KMS-11 (cell line): ENCODE results near the gene CSMD2.

Experiments
- H2AFZ ChIP-seq: fragments of 200-600 bp; sonication (generic); 2 replicates; pipeline ENCODE4 v1.6.1; 2016; ENCODE audit warnings: antibody characterized with exemption, mixed run types, low read depth
- H3K27ac ChIP-seq: fragments of 200-600 bp; sonication (generic); 2 replicates; pipeline ENCODE4 v1.6.1; 2016; ENCODE audit warnings: mild to moderate bottlenecking, mixed run types
- H3K27me3 ChIP-seq: fragments of 200-600 bp; sonication (generic); 2 replicates; pipeline ENCODE4 v1.6.1; 2017; ENCODE audit warnings: mild to moderate bottlenecking, low read depth, mixed run types, moderate library complexity; ENCODE audit not compliant: insufficient read depth
- H3K36me3 ChIP-seq: fragments of 200-600 bp; sonication (generic); 2 replicates; pipeline ENCODE4 v1.6.1; 2017; ENCODE audit warnings: mild to moderate bottlenecking, mixed run types; ENCODE audit not compliant: insufficient read depth
- H3K4me1 ChIP-seq: fragments of 200-600 bp; sonication (generic); 2 replicates; pipeline ENCODE4 v1.6.1; 2016; ENCODE audit warnings: mild to moderate bottlenecking, low read depth, mixed run types; ENCODE audit not compliant: poor library complexity, severe bottlenecking
- H3K4me2 ChIP-seq: fragments of 200-600 bp; sonication (generic); 2 replicates; pipeline ENCODE4 v1.7.0; 2016; ENCODE audit warnings: mild to moderate bottlenecking, mixed run types
- H3K4me3 ChIP-seq: fragments of 200-600 bp; sonication (generic); IDR thresholded peaks from 2 replicates; pipeline ENCODE4 v1.6.1; 2017; ENCODE audit warnings: low read depth, low read length, mixed read lengths; ENCODE audit not compliant: insufficient read depth
- H3K79me2 ChIP-seq: fragments of 200-600 bp; sonication (generic); 2 replicates; pipeline ENCODE4 v1.6.1; 2016; ENCODE audit warnings: low read depth, mixed run types; ENCODE audit not compliant: insufficient read depth
- H3K9ac ChIP-seq: fragments of 200-600 bp; sonication (generic); 2 replicates; pipeline ENCODE4 v1.6.1; 2016; ENCODE audit warnings: mild to moderate bottlenecking, mixed run types
- H4K20me1 ChIP-seq: fragments of 200-600 bp; sonication (generic); 2 replicates; pipeline ENCODE4 v1.6.1; 2016; ENCODE audit warnings: mild to moderate bottlenecking, mixed run types; ENCODE audit not compliant: insufficient read depth
- CTCF ChIP-seq: fragments of 200-600 bp; sonication (generic); conservative IDR thresholded peaks from 2 replicates; pipeline ENCODE4 v1.6.1; 2017; ENCODE audit warnings: low read depth, mild to moderate bottlenecking, antibody characterized with exemption, low read length, moderate library complexity, mixed read lengths

Gene CSMD2

GRCh38 chr1:33477451-33477850 is 687.6 kb downstream of the CSMD2 start:
- no peaks in the 10 kb centered on the region for H3K27me3 ChIP-seq
- H3K4me2 ChIP-seq: no peak overlapping the region
- H3K79me2 ChIP-seq: no peaks in the 10 kb centered on the region
- H3K4me3 ChIP-seq: no peak overlapping the region
- no peaks in the 10 kb centered on the region for H3K36me3 ChIP-seq
- H4K20me1 ChIP-seq: no peaks in the 10 kb centered on the region
- H3K4me1 ChIP-seq: no peaks in the 10 kb centered on the region
- no peak overlapping the region for H3K27ac ChIP-seq
- TF ChIP-seq CTCF: no peak
- H2AFZ ChIP-seq: no peak overlapping the region
- no peak overlapping the region for H3K9ac ChIP-seq

DNA sequence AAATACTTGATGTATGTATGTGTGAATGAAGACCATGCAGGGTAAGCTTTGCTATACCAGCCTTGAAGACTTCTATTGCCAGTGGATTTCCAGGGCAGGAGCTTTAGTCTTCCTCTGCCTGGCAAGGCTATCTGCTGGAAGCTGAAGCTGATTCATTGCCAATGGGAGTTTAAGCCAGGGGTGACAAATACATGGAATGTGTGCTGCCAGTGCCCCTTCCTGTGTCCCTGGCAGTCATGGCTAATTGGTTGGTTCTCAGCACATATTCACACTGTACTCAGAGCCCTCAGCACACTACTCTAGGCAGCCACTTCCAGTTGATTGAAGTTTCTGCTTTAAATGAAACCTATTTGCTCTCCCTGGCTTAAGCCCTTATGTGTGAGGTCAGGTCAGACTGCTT is 691.1 kb downstream of the CSMD2 start:
- Histone ChIP-seq H2AFZ (no peak overlapping the region), H3K4me1 (peaks cover 7% of the 10 kb centered on the region), H3K4me2 (no peak overlapping the region), H3K27ac (no peak overlapping the region), H3K36me3 (no peaks in the 10 kb centered on the region), H3K9ac (no peak overlapping the region), H3K4me3 (no peak overlapping the region), H4K20me1 (no peaks in the 10 kb centered on the region), H3K27me3 (no peaks in the 10 kb centered on the region), H3K79me2 (no peaks in the 10 kb centered on the region)
- no peak for TF ChIP-seq CTCF

- Histone ChIP-seq H3K4me3 (peak within 1 kb of the TSS; percentile 60), H3K4me1 (peaks cover 7% of the 10 kb centered on the region), H3K27ac (no peak within 1 kb of the TSS), H3K36me3 (no peaks in the 10 kb centered on the region), H4K20me1 (no peaks in the 10 kb centered on the region), H3K79me2 (no peaks in the 10 kb centered on the region), H2AFZ (peak within 1 kb of the TSS; percentile 89), H3K9ac (peak within 1 kb of the TSS; percentile 50; the same call in 1 of the 2 replicates), H3K4me2 (peak within 1 kb of the TSS; percentile 82), H3K27me3 (no peaks in the 10 kb centered on the region)
- TF ChIP-seq CTCF: no peak
These were observed 692.6 kb downstream of the CSMD2 start, which contains the start of gene ZSCAN20 for GRCh38 chr1:33472269-33472980. ZSCAN20 (plus strand) TSS chr1:33472645; CDS start chr1:33479289, 6,644 bp downstream.

DNA sequence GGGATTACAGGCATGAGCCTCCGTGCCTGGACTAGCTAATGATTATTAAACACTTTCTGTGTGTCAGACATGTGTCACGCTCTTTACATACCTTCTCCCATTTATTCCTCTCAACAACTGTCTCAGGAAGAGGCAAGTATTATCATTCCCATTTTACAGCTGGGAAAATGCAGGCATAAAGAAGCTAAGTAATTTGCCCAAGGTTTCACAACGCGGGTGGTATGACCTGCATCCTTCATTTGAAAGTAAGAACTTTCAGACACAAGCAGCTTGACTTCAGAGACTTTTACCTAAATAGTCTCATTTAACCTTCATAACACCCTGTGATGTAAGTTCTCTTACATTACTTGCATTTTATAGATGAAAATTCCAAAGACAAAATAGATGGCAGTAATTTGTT is 693.6 kb downstream of the CSMD2 start:
- peaks cover 7% of the 10 kb centered on the region for H3K4me1 ChIP-seq
- H3K9ac ChIP-seq: no peak overlapping the region
- TF ChIP-seq CTCF: no peak
- H3K79me2 ChIP-seq: no peaks in the 10 kb centered on the region
- peak overlapping the region; percentile 82; the same call in 1 of the 2 replicates for H3K4me2 ChIP-seq
- no peaks in the 10 kb centered on the region for H4K20me1 ChIP-seq
- H3K36me3 ChIP-seq: no peaks in the 10 kb centered on the region
- no peak overlapping the region for H3K4me3 ChIP-seq
- H3K27me3 ChIP-seq: no peaks in the 10 kb centered on the region
- H3K27ac ChIP-seq: no peak overlapping the region
- H2AFZ ChIP-seq: peak overlapping the region; percentile 89; the same call in 1 of the 2 replicates
